ENCODE results near the gene LNPK. TPM values are rescaled to one million over a fixed set of nuclear protein-coding genes. Genes with fewer than 3 reads are reported as not detected.

The LNPK gene
- polyA plus RNA-seq, 1 donor (not counting 4 experiments of a cell fraction or from before 2014, with no cell fraction given) = 32.1 TPM

DNA sequence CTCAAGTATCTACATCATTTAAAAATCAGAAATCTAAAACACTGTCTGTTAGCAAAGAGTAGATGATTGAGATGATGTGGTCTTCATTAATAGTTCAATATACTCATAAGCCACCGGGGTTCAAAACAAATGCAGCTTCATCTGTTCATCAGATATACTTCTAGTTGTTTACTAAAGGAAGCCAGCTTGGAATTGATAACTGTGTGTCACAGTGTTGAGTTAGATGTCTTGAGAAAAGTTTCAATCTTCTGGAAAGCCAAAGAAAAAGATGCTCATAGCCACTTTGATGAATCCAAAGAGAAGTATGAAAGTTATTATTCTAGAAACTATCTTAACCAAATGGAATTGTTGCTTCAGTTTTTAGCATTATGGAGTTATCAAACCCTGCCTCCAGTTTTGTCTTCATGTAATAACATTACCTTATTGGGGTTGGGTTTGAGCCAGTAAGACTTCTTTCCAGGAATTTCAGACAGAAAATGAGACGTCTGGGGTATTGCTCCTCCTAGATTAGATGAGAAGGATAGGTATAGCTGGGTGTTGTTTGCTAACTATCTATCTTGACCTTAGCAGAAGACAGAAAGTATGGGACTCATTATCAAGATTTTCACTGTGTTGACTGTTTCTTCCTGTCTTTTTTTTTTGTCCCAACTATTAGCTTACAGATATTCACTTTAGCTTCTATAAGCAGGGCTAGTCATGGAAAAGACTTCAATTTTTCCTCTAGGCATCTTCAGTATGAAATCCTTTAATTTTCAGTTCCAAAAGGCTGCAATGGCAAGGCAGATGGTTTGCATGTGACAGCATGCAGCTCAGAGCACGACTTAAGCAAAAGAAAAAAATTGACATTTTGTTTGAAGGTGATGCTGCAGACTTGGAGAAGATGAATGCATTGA, 66.5 kb downstream of the LNPK start:
- Histone ChIP-seq H3K36me3 (ENCODE audit: control insufficient read depth in 2 of 2, extremely low read depth in 1 of 2, insufficient read depth in 2 of 2, low read length in 2 of 2) (peaks cover 0 to 5% of the 10 kb centered on the region in 2 experiments), H3K4me2 (ENCODE audit: control insufficient read depth, extremely low read depth, insufficient read depth, low read depth, low read length) (no peak overlapping the region), H3K79me2 (ENCODE audit: control insufficient read depth, insufficient read depth, low read length) (no peaks in the 10 kb centered on the region), H2AFZ (ENCODE audit: control insufficient read depth, low read length) (no peak overlapping the region), H3K9ac (ENCODE audit: control insufficient read depth, extremely low read depth, insufficient read depth, low read length) (no peak overlapping the region), H3K9me3 (ENCODE audit: control insufficient read depth, low read depth, low read length) (no peaks in the 10 kb centered on the region), H3K9me1 (ENCODE audit: control insufficient read depth, extremely low read depth, insufficient read depth, low read length) (no peaks in the 10 kb centered on the region), H3K27ac (ENCODE audit: control insufficient read depth, insufficient read depth, low read length) (no peak overlapping the region), H3K4me3 (ENCODE audit: control insufficient read depth in 2 of 3, extremely low read depth in 1 of 3, insufficient read depth in 2 of 3, low read depth in 1 of 3, low read length in 3 of 3) (no peak overlapping the region), H4K20me1 (ENCODE audit: control insufficient read depth, extremely low read depth, insufficient read depth, low read length) (no peaks in the 10 kb centered on the region), H3K27me3 (ENCODE audit: control insufficient read depth, extremely low read depth, insufficient read depth, low read length) (no peaks in the 10 kb centered on the region), H3K4me1 (ENCODE audit: control insufficient read depth, extremely low read depth, insufficient read depth, low read length) (peaks cover 7% of the 10 kb centered on the region)
- no peak for DNase-seq (ENCODE audit: low read depth, low spot score)
- FAIRE-seq = no peak
- dilution Hi-C loops (cut with MboI; ENCODE audit: extremely low pct_ligation_motif_present, low sequenced_read_pairs) = no loop called here
- no peak for TF ChIP-seq EZH2 (IDR thresholded peaks at IDR 0.05; ENCODE audit: low read length)

DNA sequence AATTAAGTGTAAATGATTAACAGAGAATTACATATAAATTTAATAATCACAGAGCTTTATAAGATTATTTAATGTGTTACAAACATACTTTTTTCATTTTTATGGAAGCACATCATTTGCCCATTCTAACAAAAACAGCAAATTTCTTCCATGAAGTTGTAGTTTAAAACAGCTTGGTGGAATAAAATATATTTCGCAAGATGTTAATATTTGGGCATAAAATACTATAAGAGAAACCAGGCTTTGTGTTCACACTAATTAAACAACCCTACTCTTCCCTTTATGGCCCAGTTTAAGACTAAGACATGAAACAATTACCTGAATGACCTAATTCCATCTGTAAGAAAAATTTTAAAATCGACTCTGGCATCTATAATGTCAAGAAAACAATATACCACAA, 69.4 kb downstream of the LNPK start:
- DNase-seq (ENCODE audit: low read depth, low spot score) (no peak), FAIRE-seq (no peak)
- Histone ChIP-seq H3K4me1 (ENCODE audit: control insufficient read depth, extremely low read depth, insufficient read depth, low read length) (peaks cover 14% of the 10 kb centered on the region), H3K36me3 (ENCODE audit: control insufficient read depth in 2 of 2, extremely low read depth in 1 of 2, insufficient read depth in 2 of 2, low read length in 2 of 2) (peaks cover 0 to 5% of the 10 kb centered on the region in 2 experiments), H3K9me3 (ENCODE audit: control insufficient read depth, low read depth, low read length) (no peaks in the 10 kb centered on the region), H3K27me3 (ENCODE audit: control insufficient read depth, extremely low read depth, insufficient read depth, low read length) (no peaks in the 10 kb centered on the region), H3K9ac (ENCODE audit: control insufficient read depth, extremely low read depth, insufficient read depth, low read length) (no peak overlapping the region), H3K4me2 (ENCODE audit: control insufficient read depth, extremely low read depth, insufficient read depth, low read depth, low read length) (no peak overlapping the region), H3K9me1 (ENCODE audit: control insufficient read depth, extremely low read depth, insufficient read depth, low read length) (no peaks in the 10 kb centered on the region), H3K27ac (ENCODE audit: control insufficient read depth, insufficient read depth, low read length) (no peak overlapping the region), H2AFZ (ENCODE audit: control insufficient read depth, low read length) (no peak overlapping the region), H3K4me3 (ENCODE audit: control insufficient read depth in 2 of 3, extremely low read depth in 1 of 3, insufficient read depth in 2 of 3, low read depth in 1 of 3, low read length in 3 of 3) (no peak overlapping the region), H4K20me1 (ENCODE audit: control insufficient read depth, extremely low read depth, insufficient read depth, low read length) (no peaks in the 10 kb centered on the region), H3K79me2 (ENCODE audit: control insufficient read depth, insufficient read depth, low read length) (no peaks in the 10 kb centered on the region)
- dilution Hi-C loops (cut with MboI; ENCODE audit: extremely low pct_ligation_motif_present, low sequenced_read_pairs) = no loop called here
- TF ChIP-seq, protein P1, sequence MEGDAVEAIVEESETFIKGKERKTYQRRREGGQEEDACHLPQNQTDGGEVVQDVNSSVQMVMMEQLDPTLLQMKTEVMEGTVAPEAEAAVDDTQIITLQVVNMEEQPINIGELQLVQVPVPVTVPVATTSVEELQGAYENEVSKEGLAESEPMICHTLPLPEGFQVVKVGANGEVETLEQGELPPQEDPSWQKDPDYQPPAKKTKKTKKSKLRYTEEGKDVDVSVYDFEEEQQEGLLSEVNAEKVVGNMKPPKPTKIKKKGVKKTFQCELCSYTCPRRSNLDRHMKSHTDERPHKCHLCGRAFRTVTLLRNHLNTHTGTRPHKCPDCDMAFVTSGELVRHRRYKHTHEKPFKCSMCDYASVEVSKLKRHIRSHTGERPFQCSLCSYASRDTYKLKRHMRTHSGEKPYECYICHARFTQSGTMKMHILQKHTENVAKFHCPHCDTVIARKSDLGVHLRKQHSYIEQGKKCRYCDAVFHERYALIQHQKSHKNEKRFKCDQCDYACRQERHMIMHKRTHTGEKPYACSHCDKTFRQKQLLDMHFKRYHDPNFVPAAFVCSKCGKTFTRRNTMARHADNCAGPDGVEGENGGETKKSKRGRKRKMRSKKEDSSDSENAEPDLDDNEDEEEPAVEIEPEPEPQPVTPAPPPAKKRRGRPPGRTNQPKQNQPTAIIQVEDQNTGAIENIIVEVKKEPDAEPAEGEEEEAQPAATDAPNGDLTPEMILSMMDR (optimal IDR thresholded peaks at IDR 0.05 in 1 of 3, IDR thresholded peaks at IDR 0.05 in 1 of 3, conservative IDR thresholded peaks at IDR 0.05 in 1 of 3; ENCODE audit: extremely low read depth in 1 of 3, insufficient read depth in 2 of 3, low read length in 3 of 3) = no peak
- no peak for TF ChIP-seq EZH2 (IDR thresholded peaks at IDR 0.05; ENCODE audit: low read length)

Data from keratinocyte (primary cell).